Neuronal stem cell (in vitro differentiated cells): ENCODE data around the gene TXNDC11. TPM values are rescaled to one million over a fixed set of nuclear protein-coding genes. Genes with fewer than 3 reads are reported as not detected.

Source experiments
- DNase-seq: peaks from one replicate; pipeline ENCODE4 v3.0.0-alpha.2; 2013; ENCODE audit warnings: low spot score
- H2AFZ ChIP-seq: one replicate; pipeline ENCODE4 v1.6.1; 2013; ENCODE audit warnings: mild to moderate bottlenecking, low read length, inconsistent platforms
- H2AK5ac ChIP-seq: 2 replicates; pipeline ENCODE4 v1.6.1; 2013; ENCODE audit warnings: low read depth, mild to moderate bottlenecking, inconsistent platforms, low read length, moderate library complexity, mixed read lengths
- H2BK120ac ChIP-seq: 2 replicates; pipeline ENCODE4 v1.6.1; 2013; ENCODE audit warnings: low read depth, mild to moderate bottlenecking, inconsistent platforms, low read length, moderate library complexity, mixed read lengths
- H2BK12ac ChIP-seq: one replicate; pipeline ENCODE4 v1.6.1; 2013; ENCODE audit warnings: low read length, inconsistent platforms
- H2BK15ac ChIP-seq: 2 replicates; pipeline ENCODE4 v1.6.1; 2013; ENCODE audit warnings: mild to moderate bottlenecking, low read length, inconsistent platforms, mixed read lengths
- H2BK5ac ChIP-seq: one replicate; pipeline ENCODE4 v1.6.1; 2013; ENCODE audit warnings: inconsistent platforms, mild to moderate bottlenecking, low read length, moderate library complexity
- H3K14ac ChIP-seq: one replicate; pipeline ENCODE4 v1.6.1; 2013; ENCODE audit warnings: low read length, inconsistent platforms
- H3K18ac ChIP-seq: 2 replicates; pipeline ENCODE4 v1.6.1; 2013; ENCODE audit warnings: low read length, inconsistent platforms
- H3K23ac ChIP-seq: 2 replicates; pipeline ENCODE4 v1.6.1; 2013; ENCODE audit warnings: low read depth, mild to moderate bottlenecking, mixed read lengths, low read length, inconsistent platforms; ENCODE audit not compliant: poor library complexity
- H3K27ac ChIP-seq: replicated peaks from 3 replicates; pipeline ENCODE4 v1.5.1; 2013; ENCODE audit warnings: low read length, inconsistent platforms
- H3K27me3 ChIP-seq, 3 experiments: 2 replicates each; pipeline ENCODE4 v1.6.1; 2013; ENCODE audit warnings: low read length in 3 of 3, mild to moderate bottlenecking in 2 of 3, inconsistent platforms in 1 of 3, low read depth in 1 of 3, mixed read lengths in 1 of 3, moderate library complexity in 1 of 3; ENCODE audit not compliant: control insufficient read depth in 3 of 3, insufficient read depth in 3 of 3
- H3K36me3 ChIP-seq, 2 donors: replicated peaks in 1 of 2; 2 replicates each; pipeline ENCODE4 v1.6.1; 2013; ENCODE audit warnings: low read length in 2 of 2; ENCODE audit not compliant: control insufficient read depth in 2 of 2, insufficient read depth in 2 of 2
- H3K4ac ChIP-seq: 2 replicates; pipeline ENCODE4 v1.6.1; 2013; ENCODE audit warnings: inconsistent platforms, mild to moderate bottlenecking, low read length, moderate library complexity
- H3K4me1 ChIP-seq, 2 donors: 1 replicate in 1 of 2; 2 replicates in 1 of 2; pipeline ENCODE4 v1.6.1; 2013; ENCODE audit warnings: low read length in 2 of 2, low read depth in 1 of 2; ENCODE audit not compliant: control insufficient read depth in 2 of 2, insufficient read depth in 1 of 2
- H3K4me2 ChIP-seq: one replicate; pipeline ENCODE4 v1.6.1; 2013; ENCODE audit warnings: mild to moderate bottlenecking, low read length, inconsistent platforms; ENCODE audit not compliant: insufficient read depth, poor library complexity, severe bottlenecking
- H3K4me3 ChIP-seq, 2 donors: 2 replicates each; pipeline ENCODE4 v1.5.1; 2013; ENCODE audit warnings: low read length in 2 of 2, mild to moderate bottlenecking in 2 of 2, inconsistent platforms in 1 of 2, moderate library complexity in 1 of 2
- H3K79me1 ChIP-seq: one replicate; pipeline ENCODE4 v1.6.1; 2013; ENCODE audit warnings: low read depth, mild to moderate bottlenecking, inconsistent platforms, low read length, moderate library complexity
- H3K9ac ChIP-seq: one replicate; pipeline ENCODE4 v1.6.1; 2013; ENCODE audit warnings: mild to moderate bottlenecking, low read depth, low read length, inconsistent platforms; ENCODE audit not compliant: poor library complexity
- H3K9me3 ChIP-seq, 2 donors: replicated peaks in 1 of 2; 2 replicates each; pipeline versions ENCODE3 to v1.6.1; 2013; ENCODE audit warnings: low read length in 2 of 2, mild to moderate bottlenecking in 2 of 2, inconsistent platforms in 1 of 2, low read depth in 1 of 2, mixed read lengths in 1 of 2, moderate library complexity in 1 of 2; ENCODE audit not compliant: control insufficient read depth in 2 of 2, insufficient read depth in 1 of 2
- H4K8ac ChIP-seq: one replicate; pipeline ENCODE4 v1.6.1; 2013; ENCODE audit warnings: low read depth, mild to moderate bottlenecking, inconsistent platforms, low read length, moderate library complexity
- H4K91ac ChIP-seq: one replicate; pipeline ENCODE4 v1.6.1; 2013; ENCODE audit warnings: low read length, low read depth, mild to moderate bottlenecking, inconsistent platforms; ENCODE audit not compliant: poor library complexity
- WGBS, 2 donors: extraction: QIAGEN DNeasy Blood & Tissue Kit; methylation state at CpG; one replicate each; pipeline ENCODE4 v1.1.7; 2013; ENCODE audit warnings: missing lambda C conversion rate in 2 of 2, mixed read lengths in 1 of 2; ENCODE audit not compliant: insufficient read length in 2 of 2, insufficient replicate concordance in 1 of 2; ENCODE audit errors: extremely low coverage in 2 of 2; 5-methylcytosine and 5-hydroxymethylcytosine counted together
- polyA plus RNA-seq, 2 experiments: library from polyadenylated mRNA; stranded (reverse); fragments of 200-250 nt; gene quantifications; one replicate each; pipeline ENCODE4 v1.2.3, GENCODE V29; 2013

The TXNDC11 gene
- polyA plus RNA-seq (2013, experiment 1 of 2) = 11.9 TPM
- polyA plus RNA-seq (2013, experiment 2 of 2) = 12.0 TPM

- Histone ChIP-seq H3K27ac (peak within 1 kb of the TSS; percentile 40), H3K4me3 (peak within 1 kb of the TSS; percentile 88 to 89), H3K14ac (peak within 1 kb of the TSS; percentile 56), H4K8ac (no peak within 1 kb of the TSS), H2BK120ac (no peak within 1 kb of the TSS), H2AK5ac (no peak within 1 kb of the TSS), H3K23ac (peak within 1 kb of the TSS; percentile 94), H2BK5ac (peak within 1 kb of the TSS; percentile 60), H3K27me3 (no peaks in the 10 kb centered on the region), H3K36me3 (peaks cover 0 to 22% of the 10 kb centered on the region in 2 donors), H2BK15ac (peak within 1 kb of the TSS; percentile 75), H2BK12ac (no peak within 1 kb of the TSS), H3K4ac (no peak within 1 kb of the TSS), H3K9me3 (peaks cover 0 to 8% of the 10 kb centered on the region in 2 donors), H4K91ac (no peak within 1 kb of the TSS), H2AFZ (peak within 1 kb of the TSS; percentile 93), H3K4me1 (peaks cover 0 to 6% of the 10 kb centered on the region in 2 donors), H3K18ac (peak within 1 kb of the TSS; percentile 94), H3K4me2 (peak within 1 kb of the TSS; percentile 93), H3K9ac (peak within 1 kb of the TSS; percentile 96), H3K79me1 (peaks cover 4% of the 10 kb centered on the region)
- WGBS, 2 donors = no CpG with 5 or more reads among the region's 96 CpGs
- peak; percentile 97 for DNase-seq
These were observed at the start of gene TXNDC11 for GRCh38 chr16:11742536-11743307. TSS of gene TXNDC11 (minus strand) at chr16:11742857. CDS start at chr16:11742730, 127 bp downstream.

- Histone ChIP-seq H4K8ac (no peak overlapping the region), H2AFZ (no peak overlapping the region), H3K14ac (no peak overlapping the region), H3K4me2 (no peak overlapping the region), H3K36me3 (peaks cover 0 to 58% of the 10 kb centered on the region in 2 donors), H3K18ac (peak overlapping the region; percentile 49), H3K4ac (no peak overlapping the region), H3K79me1 (peaks cover 11% of the 10 kb centered on the region), H3K4me1 (peaks cover 11 to 12% of the 10 kb centered on the region in 2 donors), H3K27me3 (no peaks in the 10 kb centered on the region), H2BK120ac (no peak overlapping the region), H3K9ac (no peak overlapping the region), H2BK15ac (no peak overlapping the region), H2BK12ac (no peak overlapping the region), H3K9me3 (no peaks in the 10 kb centered on the region), H3K4me3 (no peak overlapping the region), H3K27ac (peak overlapping the region; percentile 31), H4K91ac (no peak overlapping the region), H3K23ac (no peak overlapping the region), H2AK5ac (no peak overlapping the region), H2BK5ac (no peak overlapping the region)
- no CpG with 5 or more reads among the region's 8 CpGs for WGBS, 2 donors
- DNase-seq = no peak
These were observed 48.6 kb upstream of the TXNDC11 start for GRCh38 chr16:11791144-11791828.

GRCh38 chr16:11788914-11789313 lies 46.3 kb upstream of the TXNDC11 start:
- Histone ChIP-seq H3K4me3 (no peak overlapping the region), H3K23ac (no peak overlapping the region)

More at GRCh38 chr16:11788914-11789313, 46.3 kb upstream of the TXNDC11 start:
- H2BK15ac ChIP-seq = no peak overlapping the region
- no peak overlapping the region for H3K4me2 ChIP-seq
- H3K9me3 ChIP-seq = no peaks in the 10 kb centered on the region
- H3K18ac ChIP-seq = no peak overlapping the region
- no peak overlapping the region for H4K8ac ChIP-seq
- H2BK5ac ChIP-seq = no peak overlapping the region
- H2BK120ac ChIP-seq = no peak overlapping the region
- no peaks in the 10 kb centered on the region for H3K27me3 ChIP-seq
- H3K14ac ChIP-seq = no peak overlapping the region
- peaks cover 11% of the 10 kb centered on the region for H3K79me1 ChIP-seq
- H2BK12ac ChIP-seq = no peak overlapping the region
- no peak overlapping the region for H3K27ac ChIP-seq
- peaks cover 0 to 36% of the 10 kb centered on the region in 2 donors for H3K36me3 ChIP-seq
- no CpG with 5 or more reads among the region's 3 CpGs for WGBS, 2 donors
- no peak overlapping the region for H4K91ac ChIP-seq
- H3K4me1 ChIP-seq = peaks cover 0 to 12% of the 10 kb centered on the region in 2 donors
- DNase-seq = no peak
- no peak overlapping the region for H3K9ac ChIP-seq
- no peak overlapping the region for H2AFZ ChIP-seq
- no peak overlapping the region for H3K4ac ChIP-seq
- no peak overlapping the region for H2AK5ac ChIP-seq
